IPS-18c (cell line): ENCODE results near the gene GBX1.

Experiments used
- H3K4me3 ChIP-seq: 2 replicates; pipeline ENCODE4 v1.7.0; 2013; ENCODE audit warnings: low read depth, mild to moderate bottlenecking, low read length, moderate library complexity; ENCODE audit not compliant: insufficient read depth
- H3K9me3 ChIP-seq: one replicate; pipeline ENCODE4 v1.6.1; 2013; ENCODE audit warnings: mild to moderate bottlenecking, low read length, moderate library complexity; ENCODE audit not compliant: control insufficient read depth, insufficient read depth

GBX1 gene

GRCh38 chr7:151115121-151115835, 52.2 kb downstream of the GBX1 start:
- H3K4me3 ChIP-seq, result peak overlapping the region; percentile 46

DNA sequence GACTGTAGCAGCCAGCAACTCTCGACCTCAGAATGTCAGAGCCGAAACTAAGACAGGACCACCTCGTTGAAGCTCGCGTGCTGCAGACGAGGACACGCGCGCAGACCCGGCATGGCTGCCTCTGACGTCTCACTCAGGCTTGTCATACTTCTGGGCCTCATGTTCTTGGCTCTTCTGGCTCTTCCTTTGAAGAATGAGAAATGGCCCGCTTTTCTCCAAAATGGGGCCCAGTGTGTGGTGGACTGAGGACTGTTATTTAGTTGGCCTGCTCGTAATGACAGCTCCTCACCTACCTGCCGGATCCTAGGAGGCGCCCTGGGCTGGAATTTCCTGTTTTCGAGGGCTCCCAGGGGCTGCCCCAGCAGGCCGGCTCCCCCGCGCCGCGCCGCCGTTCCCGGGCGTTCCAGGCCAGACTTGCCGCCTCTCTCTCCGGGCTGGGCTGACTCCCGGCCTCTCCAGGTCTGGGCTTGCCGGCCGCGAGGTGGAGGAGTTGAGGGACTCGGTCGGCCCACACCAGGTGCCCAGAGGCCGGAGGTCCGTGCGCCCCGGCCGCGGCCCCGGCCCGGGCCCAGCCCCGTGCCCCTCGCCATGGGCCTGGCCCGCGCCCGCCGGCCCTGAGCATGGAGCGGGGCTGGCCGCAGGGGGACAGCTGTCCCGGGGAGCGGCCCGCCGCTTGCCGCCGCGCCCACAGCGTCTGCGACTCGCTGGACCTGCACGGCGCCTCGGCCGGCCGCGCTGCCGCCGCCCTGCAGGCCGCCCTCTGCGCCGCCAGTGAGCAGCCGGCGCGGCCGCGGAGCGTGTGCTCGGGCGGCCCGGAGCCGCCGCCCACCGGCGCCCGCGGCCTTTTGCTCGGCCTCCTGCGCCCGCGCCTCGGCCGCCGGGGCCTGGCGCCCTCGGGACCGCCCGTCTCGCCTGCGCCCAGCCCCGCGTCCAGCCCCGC, 53.1 kb downstream of the GBX1 start:
- no peaks in the 10 kb centered on the region for H3K9me3 ChIP-seq
- peak overlapping the region; percentile 24 for H3K4me3 ChIP-seq

More at GRCh38 chr7:151115121-151115835, 52.2 kb downstream of the GBX1 start:
- no peaks in the 10 kb centered on the region for H3K9me3 ChIP-seq

GRCh38 chr7:151113344-151114150, 53.9 kb downstream of the GBX1 start:
- no peak overlapping the region for H3K4me3 ChIP-seq
- H3K9me3 ChIP-seq, result no peaks in the 10 kb centered on the region

DNA sequence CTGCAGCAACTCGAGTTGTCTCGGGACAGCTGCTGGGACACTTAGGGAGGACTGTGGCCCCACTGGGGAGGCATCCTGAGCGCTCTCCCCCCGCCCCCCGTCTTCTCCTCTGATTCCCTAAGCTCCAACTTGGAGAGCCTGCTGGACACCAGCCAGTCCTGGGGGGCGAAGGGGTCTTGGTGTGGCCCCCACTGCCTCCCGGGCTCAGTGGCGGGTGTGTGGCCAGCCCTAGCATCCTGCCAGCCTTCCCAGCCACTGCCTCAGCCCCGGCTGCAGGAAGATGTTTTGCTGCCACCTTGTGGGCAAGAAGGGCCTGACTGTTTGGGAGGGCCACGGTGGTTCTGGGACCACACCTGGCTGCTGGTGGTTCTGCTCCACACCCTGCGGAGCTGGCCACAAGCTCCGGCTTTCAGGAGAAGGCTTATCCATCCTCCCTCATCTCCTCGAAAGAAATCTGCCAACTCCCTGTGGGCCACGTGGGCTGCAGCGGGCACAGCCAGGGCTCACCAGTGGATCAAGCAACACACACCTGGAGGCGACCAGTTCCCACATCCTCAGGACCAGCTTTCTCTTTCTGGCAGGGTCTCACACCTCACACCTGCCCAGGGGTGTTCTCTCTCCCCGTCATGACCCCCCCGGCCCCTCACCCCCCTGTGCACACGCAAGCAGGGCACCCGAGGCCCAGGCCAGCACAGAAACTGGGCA, 56.4 kb downstream of the GBX1 start:
- Histone ChIP-seq H3K9me3 (no peaks in the 10 kb centered on the region), H3K4me3 (no peak overlapping the region)

DNA sequence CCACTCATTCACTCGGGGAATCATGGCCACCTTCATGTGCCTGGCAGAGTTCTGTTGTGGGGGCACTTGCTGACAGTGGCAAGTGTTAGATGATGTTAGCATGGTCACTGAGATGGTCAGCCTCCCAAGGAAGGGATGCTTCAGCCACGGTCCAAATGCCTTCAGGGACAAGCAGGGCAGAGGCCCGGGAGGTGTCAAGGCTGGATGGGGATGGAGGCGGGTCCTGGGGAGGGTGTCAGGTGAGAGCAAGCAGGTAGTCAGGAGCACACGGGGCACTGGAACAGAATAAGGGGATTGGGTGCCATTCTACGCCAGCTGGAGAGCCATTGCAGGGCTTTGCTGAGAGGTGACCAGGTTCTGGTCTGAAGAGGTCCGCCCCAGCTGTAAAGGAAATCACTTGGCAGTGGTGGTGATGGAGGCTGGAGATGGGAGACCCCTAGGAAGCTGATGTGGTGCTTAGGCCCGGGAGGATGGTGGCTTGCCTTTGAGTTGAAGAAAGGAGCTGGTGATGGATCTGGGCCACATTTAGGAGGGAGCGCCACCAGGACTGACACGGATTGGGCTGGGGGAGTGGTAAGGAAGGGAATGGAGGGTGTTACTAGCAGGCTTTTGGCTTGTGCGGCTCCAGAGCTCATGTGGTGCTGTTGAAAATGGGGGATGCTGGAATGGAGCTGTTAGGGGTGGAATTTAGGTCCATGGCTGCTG, 57.1 kb downstream of the GBX1 start:
- H3K4me3 ChIP-seq, result no peak overlapping the region

DNA sequence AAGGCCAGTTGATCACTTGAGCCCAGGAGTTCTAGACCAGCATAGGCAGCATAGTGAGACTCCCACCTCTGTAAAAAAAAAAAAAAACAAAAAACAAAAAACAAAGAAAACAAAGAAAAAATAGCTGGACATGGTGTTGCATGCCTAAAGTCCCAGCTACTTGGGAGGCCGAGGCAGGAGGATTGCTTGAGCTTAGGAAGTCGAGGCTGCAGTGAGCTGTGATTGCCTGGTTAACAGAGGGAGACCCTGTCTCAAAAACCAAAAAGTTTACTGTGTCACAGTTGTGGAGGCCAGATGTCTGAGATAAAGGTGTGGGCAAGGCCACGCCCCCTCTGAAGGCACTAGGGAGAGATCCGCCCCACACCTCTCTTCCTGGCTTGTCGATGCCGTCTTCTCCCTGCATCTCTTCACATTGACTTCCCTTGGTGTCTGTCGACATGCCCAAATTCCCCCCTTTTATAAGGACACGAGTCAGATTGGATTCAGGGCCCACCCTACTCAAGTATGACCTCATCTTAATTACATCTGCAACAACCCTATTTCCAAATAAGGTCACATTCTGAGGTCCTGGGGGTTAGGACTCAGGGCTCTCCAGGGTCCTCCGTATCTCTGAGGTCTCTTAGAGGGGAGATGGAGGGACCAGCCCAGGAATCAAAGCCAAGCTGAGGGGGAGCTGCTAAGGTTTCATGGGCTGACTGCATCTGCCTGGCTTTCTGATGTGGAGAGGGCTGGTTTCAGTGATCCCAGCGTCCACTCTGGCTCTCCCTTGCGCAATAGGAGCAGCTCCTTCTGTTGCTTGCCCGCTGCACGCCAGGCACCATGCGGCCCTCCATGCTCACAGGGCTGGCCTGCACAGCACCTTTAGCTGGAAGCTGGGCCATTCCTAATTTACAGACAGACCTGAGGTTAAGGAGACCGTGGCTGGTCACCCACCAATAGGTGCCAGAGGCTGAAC, 58.1 kb downstream of the GBX1 start:
- Histone ChIP-seq H3K9me3 (no peaks in the 10 kb centered on the region), H3K4me3 (no peak overlapping the region)

More for the DNA sequence above, 57.1 kb downstream of the GBX1 start:
- H3K9me3 ChIP-seq, result no peaks in the 10 kb centered on the region

DNA sequence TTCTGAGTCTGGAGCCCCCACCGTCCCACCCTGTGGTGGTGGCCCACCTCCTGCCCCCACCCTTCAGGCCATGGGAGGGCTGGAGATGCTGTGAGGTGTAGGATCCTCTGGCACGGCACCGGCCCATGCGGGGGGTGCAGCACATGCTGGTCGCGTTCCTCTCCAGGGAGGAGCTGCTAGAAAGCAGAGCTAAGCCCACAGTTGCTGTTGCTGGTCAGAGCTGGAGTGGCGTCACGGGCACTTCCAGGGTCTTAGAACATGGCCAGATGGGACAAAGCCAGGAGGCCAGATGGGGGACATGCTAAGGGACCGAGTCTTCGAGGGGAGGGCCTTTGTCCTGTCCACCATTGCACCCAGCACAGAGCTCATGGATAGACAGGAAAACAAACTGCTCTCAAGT, 59.6 kb downstream of the GBX1 start:
- no peaks in the 10 kb centered on the region for H3K9me3 ChIP-seq
- no peak overlapping the region for H3K4me3 ChIP-seq

- Histone ChIP-seq H3K9me3 (no peaks in the 10 kb centered on the region), H3K4me3 (no peak overlapping the region)
These were observed 62.9 kb downstream of the GBX1 start for GRCh38 chr7:151104411-151105235.

DNA sequence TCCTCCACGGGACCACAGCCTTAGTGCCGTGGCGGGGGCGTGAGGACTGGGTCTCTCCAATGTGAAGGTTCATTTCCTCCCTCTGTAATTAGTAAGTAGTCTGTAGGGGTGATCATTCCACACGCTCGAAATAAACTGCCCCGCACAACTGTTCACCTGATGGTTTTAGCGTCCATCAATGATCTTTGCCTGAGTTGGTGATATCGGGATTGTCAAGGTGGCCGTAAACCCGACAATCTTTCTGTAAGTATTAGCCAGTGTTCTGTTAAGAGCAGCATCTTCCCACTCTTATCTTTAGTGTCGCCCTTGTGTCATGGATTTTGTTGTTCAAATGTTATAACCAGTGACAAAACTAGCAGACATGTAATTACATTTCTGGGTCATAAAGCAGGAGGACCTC, 63.5 kb downstream of the GBX1 start:
- H3K4me3 ChIP-seq, result no peak overlapping the region
- H3K9me3 ChIP-seq, result no peaks in the 10 kb centered on the region

DNA sequence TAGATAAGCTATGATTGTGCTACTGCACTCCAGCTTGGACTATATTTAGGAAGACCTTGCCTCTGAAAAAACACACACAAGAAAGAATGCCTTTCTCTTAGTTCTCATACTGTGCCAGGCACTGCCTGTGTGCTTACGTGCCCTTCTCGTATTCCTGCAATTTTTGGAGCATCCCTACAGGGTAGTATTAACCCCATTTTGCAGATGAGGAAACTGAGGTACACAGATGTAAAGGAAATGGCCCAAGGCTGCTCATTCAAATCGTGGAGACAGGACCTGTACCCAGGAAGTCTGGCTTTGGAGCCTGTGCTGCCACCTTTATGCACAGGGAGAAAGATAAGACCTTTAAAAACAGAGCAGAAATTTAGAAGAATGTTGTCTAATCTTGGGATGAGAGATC, 64.5 kb downstream of the GBX1 start:
- no peaks in the 10 kb centered on the region for H3K9me3 ChIP-seq

GRCh38 chr7:151101621-151102396, 65.7 kb downstream of the GBX1 start:
- no peak overlapping the region for H3K4me3 ChIP-seq
- H3K9me3 ChIP-seq, result no peaks in the 10 kb centered on the region

More for the DNA sequence above, 64.5 kb downstream of the GBX1 start:
- H3K4me3 ChIP-seq, result no peak overlapping the region

- Histone ChIP-seq H3K9me3 (no peaks in the 10 kb centered on the region), H3K4me3 (no peak overlapping the region)
These were observed 66.6 kb downstream of the GBX1 start for GRCh38 chr7:151100921-151101320.

DNA sequence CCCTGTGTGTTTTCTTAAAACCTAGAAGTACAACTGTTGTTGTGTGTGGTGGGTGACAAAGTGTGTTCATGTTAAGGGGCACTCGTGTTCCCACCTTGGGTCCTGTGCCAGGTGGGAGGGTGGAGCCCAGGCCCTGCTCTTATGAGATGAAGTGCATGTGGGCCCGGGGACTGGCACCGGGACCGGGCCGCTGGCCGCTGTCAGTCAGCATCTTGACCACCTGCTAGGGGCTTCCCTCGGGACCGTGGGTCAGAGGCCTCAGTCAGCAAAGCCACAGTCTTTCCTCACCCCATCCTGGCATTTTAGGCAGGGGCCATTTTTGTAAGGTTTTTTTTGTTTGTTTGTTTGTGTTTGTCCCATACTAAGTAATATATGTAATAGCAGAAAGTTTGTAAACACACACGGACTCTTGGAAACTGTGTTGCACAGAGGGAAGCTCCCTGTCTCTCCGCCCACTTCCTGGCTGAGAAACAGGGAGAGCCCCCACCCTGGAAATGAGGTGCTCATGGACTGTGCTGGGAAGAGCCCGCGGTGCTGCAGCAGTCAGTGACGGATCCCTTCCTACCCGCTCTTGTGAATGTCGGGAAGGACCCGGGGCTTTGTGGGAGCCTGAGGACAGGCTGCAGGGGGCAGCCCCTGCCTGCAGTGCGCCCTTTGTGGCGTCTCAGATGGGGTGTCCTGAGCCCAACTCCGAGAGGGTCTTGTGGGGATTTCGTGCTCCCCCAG, 67.8 kb downstream of the GBX1 start:
- Histone ChIP-seq H3K4me3 (no peak overlapping the region), H3K9me3 (no peaks in the 10 kb centered on the region)
